HG02642 (cell line): Measurements from ENCODE around the gene TSHB.
A peak's percentile ranks its signal among the peaks of the same experiment; 100 is the strongest.
"Not testable (repeated sequence)": the region's sequence is repeated elsewhere in the genome, so short reads cannot be mapped to it uniquely, and the experiment has no call there.

Experiments used
- ATAC-seq: cut with Tn5 transposase; IDR thresholded peaks from one replicate; pipeline ENCODE4 v1.9.1; 2021; ENCODE audit warnings: mild to moderate bottlenecking; ENCODE audit not compliant: unreplicated experiment, poor library complexity

TSHB gene

GRCh38 chr1:115029526-115029925, at the start of gene TSHB:
TSHB (plus strand) TSS chr1:115029826; CDS start chr1:115033363, 3,537 bp downstream.
- no peak for ATAC-seq

DNA sequence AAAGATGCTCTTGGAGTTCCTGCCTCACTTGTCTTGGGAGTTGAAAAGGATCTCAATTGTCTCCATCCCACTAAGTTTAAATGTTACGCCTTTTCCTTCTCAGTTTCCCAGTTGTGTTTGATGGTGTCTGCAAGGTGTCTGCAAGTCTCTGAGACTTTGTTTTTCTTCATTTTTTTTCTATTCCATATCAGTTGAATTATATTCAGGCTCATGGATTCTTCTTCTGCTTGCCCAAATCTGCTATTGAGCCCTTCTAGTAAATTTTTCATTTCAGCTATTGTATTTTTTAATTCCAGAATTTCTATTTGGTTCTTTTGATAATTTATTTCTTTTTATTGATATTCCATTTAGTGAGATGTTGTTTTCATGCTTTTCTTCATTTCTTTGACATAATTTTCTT, 47.4 kb upstream of the TSHB start:
- ATAC-seq, result no peak

- no peak for ATAC-seq
Measured at GRCh38 chr1:114986286-114986685, 43.3 kb upstream of the TSHB start.

GRCh38 chr1:114988095-114988494, 41.5 kb upstream of the TSHB start:
- ATAC-seq, result no peak

- no peak for ATAC-seq
Measured at GRCh38 chr1:114997510-114998289, 31.9 kb upstream of the TSHB start.

DNA sequence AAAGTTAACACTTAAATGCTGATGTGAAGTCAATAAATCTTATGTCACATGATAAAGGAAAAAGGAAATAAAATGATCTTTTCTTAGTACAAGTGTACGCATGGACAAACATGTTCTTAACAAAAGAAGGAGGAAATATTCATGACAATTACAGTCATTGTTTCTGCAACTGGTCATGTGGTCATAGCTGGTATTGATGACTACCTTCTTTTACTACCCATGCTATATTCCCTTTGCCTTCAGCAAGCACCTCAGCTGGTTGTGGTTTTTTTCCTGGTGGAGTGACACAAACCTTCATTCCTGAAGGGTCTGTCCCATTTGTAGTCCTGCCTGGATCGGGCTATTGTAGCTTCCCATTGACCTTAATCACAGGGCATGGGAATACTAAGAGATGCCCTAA, 23.4 kb upstream of the TSHB start:
- ATAC-seq, result no peak

DNA sequence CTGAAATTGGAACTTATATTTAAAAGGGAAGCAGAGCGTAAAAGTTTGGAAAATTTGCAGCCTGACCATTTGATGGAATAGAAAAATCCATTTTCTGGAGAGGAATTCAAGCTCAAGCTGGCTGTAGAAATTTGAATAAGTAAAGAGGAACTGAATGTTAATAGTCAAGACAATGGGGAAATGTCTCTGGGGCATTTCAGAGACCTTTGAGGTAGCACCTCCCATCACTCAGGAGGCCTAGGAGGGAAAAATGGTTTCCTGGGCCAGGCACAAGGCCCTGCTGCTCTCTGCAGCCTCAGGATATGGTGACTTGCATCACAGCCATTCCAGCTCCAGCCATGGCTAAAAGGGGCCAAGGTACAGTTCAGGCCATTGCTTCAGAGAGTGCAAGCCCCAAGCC, 17.6 kb upstream of the TSHB start:
- no peak for ATAC-seq

DNA sequence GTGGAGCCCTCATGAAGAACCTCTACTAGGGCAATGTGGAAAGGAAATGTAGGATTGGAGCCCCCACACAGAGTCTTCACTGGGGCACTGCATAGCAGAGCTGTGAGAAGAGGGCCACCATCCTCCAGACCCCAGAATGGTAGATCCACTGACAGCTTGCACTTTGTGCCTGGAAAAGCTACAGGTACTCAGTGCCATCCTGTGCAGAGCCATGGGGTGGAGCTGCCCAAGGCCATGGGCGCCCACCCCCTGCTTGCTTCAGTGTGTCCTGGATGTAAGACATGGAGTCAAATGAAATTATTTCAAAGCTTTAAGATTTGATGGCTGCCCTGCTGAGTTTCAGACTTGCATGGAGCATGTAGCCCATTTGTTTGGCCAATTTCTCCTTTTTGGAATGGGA, 17.2 kb upstream of the TSHB start:
- no peak for ATAC-seq

DNA sequence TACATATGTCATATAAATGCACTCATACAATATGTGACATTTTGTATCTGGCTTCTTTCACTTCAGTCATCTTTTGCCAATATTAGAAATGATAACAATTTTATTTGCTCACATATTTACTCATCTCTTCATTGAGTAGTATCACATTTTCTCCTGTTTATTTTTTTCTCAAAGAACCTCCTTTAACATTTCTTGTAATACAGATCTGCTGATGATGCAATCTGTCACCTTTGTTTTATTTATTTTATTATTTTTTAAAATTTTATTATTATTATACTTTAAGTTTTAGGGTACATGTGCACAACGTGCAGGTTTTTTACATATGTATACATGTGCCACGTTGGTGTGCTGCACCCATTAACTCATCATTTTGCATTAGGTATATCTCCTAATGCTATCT, 15.8 kb upstream of the TSHB start:
- ATAC-seq, result no peak

- not testable (repeated sequence) for ATAC-seq
Measured at GRCh38 chr1:115019549-115019948, 10.1 kb upstream of the TSHB start.

DNA sequence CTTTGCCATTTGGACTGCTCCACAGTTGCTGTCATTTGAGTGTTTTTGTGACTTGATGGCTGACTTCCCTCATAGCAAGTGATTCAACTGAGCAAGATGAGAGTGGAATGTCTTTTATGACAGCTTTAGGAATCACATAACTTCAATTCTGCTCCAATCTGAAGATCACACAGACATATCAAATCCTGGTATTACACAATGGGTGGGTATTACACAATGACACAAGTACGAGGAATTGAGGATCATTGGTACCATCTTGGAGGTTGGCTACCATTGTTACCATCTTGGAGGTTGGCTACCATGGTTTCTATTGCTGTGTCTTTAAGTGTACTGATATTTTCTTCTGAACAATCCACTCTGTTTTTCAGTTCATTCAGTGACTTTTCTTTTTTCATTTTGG, 8.5 kb upstream of the TSHB start:
- no peak for ATAC-seq

DNA sequence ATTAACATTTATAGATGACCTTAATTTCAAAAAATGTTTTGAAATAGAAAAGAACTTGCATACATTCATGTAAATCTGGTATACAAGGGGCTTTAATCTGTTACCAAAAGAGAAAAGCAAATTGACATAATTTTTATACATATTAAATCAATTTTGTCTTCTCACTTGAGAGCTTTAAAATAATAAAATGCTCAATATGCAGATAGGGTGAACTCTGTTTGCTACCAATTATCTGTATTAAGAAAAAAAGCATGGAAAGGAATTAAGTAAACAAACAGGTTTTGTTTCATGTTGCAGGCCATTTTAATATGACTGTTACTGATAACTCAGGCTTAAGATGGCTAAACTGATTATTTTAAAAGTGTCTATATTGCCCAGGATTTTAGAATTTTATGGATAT, 6.0 kb upstream of the TSHB start:
- ATAC-seq, result no peak

DNA sequence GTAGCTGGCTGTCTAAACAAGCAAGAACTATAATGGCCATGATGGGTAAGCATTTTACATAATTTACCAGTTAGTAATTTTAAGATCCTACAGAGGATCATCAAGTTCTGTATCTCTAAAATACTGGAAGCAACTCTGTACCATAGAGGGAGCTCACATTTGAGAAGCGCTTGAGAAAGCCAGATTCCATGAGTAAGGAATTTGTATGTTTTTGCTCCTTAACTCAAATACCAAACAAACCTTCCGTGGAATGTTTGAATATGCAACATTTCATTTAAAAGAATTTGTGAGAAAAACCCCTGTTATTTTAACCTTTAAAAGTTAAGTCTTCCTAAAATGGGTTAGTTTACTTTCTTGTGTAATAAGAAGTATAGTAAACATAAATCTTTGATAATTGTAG, 2.0 kb downstream of the TSHB start:
- no peak for ATAC-seq

GRCh38 chr1:115035652-115036051, 6.0 kb downstream of the TSHB start:
- ATAC-seq, result no peak

DNA sequence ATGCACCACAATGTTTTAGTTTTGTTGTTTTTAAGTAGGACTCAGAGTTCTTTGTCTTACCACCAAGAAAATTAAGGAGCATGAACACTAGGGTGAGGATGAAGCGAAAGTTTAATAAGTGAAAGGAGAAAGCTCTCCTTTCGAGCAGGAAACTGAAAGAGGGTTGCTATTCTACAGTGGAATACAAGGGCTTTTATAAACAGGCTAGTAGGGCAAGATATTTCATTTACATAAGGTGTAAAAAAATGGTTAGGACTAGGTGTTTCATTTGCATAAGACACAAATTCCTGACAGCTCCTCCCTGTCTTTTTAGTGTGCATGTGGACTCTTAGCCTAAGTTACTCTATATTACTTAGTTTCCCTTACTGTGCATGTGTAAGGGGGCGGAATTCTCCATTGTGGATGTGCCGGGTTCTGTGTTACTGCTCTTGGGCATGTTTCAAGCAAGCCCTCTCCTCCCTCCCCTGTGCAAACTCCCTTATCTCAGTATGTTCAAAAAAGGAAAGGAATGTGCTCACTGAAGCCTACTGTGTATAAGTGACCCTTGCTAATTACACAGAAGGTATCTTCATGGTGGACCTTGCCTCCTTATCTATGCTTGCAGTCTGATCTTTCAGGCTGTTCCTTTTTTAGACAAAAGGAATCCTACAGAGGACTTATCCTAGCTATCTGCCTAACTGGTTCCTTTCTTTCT, 7.3 kb downstream of the TSHB start:
- ATAC-seq, result no peak

- no peak for ATAC-seq
Measured at GRCh38 chr1:115040501-115040900, 10.9 kb downstream of the TSHB start.

GRCh38 chr1:115041654-115042053, 12.0 kb downstream of the TSHB start:
- ATAC-seq, result no peak

DNA sequence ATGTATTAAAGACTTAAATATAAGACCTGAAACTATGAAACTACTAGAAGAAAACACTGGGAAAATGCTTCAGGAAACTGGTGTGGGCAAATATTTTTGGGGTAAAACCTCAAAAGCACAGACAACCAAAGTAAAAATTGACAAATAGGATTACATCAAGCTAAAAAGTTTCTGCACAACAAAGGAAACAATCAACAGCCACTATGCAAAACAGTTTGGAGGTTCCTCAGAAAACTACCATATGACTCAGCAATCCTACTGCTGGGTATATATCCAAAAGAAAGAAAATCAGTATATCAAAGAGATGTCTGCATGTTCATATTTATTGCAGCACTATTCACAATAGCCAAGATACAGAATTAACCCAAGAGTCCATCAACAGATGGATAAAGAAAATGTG, 17.1 kb downstream of the TSHB start:
- no peak for ATAC-seq

DNA sequence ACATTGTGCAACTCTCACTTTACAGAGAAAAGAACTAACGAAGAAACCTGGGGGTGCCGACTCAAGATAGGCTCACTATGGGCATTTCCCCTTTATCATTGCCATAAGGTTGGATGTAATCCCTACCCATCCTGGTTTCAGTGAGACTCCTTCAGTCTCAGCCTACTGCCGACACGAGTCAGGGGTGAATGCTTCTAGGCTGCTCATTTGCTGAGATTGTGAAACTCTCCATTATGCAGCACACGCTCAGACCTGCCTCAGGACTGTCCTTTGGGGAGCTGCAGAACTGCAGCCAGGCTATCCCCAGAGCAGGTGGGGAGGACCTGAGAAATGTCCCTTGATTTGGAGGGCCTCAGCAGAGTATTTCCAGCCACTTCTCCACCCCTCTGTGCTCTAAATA, 22.2 kb downstream of the TSHB start:
- no peak for ATAC-seq

GRCh38 chr1:115052454-115053083, 22.9 kb downstream of the TSHB start:
- peak; percentile 91 for ATAC-seq

DNA sequence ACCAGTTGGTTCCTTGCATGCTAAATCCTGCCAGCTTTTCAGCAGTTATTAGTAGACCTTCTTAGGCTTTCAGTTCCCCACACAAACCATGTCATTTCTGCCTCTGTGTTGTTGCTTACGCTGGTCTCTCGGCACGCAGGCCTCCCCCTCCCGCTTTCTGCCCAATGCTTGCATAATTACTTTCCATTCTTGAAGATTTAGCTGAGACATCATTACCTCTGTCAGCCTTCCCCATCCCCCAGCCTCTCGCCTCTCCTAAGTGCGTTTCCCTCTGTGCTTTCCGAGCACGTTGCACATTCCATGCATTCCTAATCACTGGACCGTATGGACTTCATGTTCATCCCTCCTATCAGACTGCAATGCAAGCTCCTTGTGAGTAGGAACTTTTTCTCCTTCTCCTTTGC, 26.8 kb downstream of the TSHB start:
- ATAC-seq, result no peak
